GM18526 (cell line): ENCODE data around the gene TRMT112.

Source experiments
- POLR2A ChIP-seq: IDR thresholded peaks from 3 replicates; pipeline ENCODE4 v1.6.1; 2011; ENCODE audit not compliant: insufficient read length; ENCODE audit errors: extremely low read depth

The TRMT112 gene

DNA sequence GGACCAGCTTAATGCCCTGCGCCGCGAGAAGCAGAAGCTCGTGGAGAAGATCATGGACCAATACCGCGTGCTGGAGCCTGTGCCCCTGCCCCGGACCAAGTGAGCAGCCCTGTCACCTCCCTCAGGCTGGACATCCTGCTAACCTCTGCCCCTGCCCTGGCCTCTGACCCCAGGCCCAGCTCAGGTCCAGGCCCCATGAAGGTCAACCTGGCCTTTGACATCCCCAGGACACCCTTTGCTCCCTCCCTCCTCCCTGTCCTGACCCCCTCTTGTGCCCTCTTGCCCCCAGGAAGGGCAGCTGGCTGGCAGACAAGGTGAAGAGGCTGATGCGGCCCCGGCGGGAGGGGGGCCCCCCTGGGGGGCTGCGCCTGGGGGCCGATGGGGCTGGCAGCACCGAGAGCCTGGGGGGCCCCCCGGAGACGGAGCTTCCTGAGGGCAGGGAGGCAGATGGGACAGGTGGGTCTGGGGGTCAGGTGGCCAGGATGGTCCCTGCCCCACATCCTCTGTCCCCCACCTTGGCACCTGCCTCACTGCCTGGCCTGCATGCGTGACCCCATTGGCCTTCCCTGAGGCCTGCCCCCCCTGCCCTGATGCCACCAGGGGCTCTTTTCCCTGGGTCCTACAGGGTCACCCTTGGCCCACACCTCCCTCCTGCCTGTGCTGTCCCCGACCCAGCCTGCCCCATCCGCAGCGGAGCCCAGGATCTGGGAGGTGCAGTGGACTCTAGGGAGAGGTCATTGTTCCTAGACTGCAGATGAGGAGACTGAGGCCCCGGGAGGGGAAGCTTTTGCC, 36.6 kb upstream of the TRMT112 start:
- TF ChIP-seq POLR2A, result no peak

DNA sequence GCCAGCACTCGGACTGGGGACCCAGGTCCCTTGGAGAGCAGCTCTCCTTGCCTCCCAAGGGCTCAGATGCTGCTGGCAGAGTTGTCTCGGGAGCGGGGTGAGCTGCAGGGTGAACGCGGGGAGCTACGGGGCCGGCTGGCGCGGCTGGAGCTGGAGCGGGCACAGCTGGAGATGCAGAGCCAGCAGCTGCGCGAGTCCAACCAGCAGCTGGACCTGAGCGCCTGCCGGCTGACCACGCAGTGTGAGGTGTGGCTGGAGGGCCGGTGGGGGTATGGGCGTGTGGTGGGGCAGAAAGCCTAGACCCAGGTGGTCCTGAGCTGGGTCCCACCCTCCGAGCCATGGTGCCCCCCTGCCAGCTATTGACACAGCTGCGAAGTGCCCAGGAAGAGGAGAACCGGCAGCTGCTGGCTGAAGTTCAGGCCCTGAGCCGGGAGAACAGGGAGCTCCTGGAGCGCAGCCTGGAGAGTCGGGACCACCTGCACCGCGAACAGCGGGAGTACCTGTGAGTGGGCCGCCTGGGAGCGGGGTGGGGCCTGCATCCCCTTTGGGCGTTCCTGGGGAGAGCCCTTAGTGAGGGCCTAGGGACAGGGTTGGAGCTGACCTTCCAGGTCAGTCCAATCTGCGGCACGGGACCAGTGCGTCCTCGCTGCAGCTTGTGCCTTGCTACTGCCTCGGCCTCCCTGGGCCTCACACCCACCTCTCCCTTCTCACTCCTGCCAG, 35.8 kb upstream of the TRMT112 start:
- no peak for TF ChIP-seq POLR2A

DNA sequence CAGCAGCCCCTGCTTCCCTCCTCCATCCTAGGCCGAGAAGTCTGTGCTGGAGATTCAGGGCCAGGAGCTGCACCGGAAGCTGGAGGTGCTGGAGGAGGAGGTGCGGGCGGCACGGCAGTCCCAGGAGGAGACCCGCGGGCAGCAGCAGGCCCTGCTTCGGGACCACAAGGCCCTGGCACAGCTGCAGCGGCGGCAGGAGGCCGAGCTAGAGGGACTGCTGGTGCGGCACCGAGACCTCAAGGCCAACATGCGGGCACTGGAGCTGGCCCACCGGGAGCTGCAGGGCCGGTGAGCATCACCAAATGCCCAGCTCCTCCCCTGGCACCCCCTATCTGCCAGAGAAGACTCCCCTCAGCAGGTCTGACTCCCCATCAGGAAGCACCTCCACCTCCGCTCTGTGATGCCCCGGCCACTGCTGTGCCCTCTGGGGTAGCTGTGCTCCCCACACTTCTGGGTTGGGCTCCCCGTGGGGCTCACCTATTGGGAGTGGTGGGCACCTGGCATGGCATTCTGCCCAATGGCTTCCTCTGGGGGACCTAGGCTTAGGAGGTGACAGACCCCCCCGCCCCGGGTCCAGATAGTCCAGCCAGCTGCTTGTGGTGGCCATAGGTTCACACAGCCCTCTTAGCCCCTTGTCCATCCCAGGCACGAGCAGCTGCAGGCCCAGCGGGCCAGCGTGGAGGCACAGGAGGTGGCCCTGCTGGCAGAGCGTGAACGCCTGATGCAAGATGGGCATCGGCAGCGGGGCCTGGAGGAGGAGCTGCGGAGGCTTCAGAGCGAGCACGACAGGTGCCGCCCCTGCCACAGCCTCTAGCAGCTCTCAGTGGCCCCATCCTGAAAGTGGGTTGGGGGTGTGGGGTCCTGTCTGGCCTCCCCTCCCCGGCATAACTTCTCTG, 35.0 kb upstream of the TRMT112 start:
- no peak for TF ChIP-seq POLR2A

DNA sequence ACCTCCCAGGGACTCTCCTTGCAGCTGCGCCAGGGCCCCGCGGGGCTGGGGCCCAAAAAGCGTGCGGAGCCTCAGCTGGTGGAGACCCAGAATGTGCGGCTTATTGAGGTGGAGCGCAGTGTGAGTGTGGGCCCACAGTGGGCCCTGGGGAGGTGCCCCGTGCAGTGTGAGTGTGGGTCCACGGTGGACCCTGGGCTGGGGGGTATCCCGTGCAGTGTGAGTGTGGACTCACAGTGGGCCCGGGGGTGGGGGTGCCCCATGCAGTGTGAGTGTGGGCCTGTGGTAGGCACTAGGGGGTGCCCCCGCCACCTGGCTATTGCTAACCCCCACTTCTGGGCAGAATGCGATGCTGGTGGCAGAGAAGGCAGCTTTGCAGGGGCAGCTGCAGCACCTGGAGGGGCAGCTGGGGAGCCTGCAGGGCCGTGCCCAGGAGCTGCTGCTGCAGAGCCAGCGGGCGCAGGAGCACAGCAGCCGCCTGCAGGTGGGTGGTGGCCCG, 33.8 kb upstream of the TRMT112 start:
- TF ChIP-seq POLR2A, result no peak

DNA sequence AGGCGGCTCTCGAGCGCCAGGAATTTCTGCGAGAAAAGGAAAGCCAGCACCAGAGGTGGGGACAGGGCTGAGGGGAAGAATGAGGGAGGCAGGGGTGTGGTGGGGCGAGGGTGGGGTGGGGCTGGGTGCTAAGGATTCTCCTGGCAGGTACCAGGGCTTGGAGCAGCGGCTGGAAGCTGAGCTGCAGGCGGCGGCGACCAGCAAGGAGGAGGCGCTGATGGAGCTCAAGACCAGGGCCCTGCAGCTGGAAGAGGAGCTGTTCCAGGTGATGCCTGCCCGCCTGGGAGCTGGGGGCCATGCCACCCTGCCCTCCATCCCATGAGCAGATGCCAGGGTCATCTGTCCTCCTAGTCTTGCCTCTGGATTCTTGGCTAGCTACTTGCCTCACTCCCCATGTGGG, 32.0 kb upstream of the TRMT112 start:
- no peak for TF ChIP-seq POLR2A

DNA sequence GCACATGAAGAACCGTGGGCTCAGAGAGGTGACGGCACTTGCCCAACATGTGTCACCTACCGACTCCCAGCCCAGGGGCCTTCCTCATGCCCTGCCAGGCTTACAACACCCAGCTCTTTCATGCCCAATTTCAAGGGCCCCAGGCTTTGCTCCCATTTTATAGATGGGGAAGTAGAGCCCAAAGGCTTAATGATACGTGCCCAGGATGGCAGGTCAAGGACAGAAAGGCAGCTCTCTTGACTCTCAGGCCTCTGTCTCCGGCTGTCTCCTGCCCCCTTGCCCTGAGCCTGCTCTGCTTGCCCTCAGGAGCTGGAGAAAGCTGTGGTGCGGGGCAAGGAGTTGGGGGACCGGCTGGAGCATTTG, 31.6 kb upstream of the TRMT112 start:
- TF ChIP-seq POLR2A, result no peak

DNA sequence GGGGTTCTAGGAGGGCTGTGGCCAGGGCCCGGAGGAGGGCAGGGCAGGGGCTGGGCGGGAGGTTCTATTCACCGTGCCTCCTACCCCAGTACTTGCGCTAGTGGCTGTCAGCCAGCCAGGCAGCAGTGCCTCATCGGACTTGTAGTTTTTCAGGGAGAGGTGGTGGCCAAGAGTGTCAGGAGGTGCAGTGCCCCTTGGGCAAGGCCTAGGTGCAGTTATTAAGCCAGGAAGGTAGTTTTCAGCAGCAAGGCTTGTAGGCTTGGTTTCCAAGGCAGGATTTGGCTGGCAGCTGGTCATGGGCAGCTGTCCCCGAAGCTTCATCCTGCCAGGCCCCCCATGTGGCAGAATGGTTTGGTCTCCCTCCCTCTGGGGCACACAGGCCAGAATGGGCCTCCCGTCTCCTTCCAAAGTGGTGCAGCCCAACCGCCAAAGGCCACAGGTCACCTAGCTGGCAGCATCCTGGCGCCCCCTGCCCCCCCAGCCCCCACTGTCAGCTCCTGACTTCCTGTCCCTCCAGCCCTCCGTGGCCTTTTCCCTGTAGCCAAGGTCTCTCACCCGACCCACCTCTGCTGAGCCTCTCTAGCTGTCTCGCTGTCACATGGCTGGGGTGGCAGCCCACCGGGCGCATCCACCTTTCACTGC, 31.1 kb upstream of the TRMT112 start:
- no peak for TF ChIP-seq POLR2A

DNA sequence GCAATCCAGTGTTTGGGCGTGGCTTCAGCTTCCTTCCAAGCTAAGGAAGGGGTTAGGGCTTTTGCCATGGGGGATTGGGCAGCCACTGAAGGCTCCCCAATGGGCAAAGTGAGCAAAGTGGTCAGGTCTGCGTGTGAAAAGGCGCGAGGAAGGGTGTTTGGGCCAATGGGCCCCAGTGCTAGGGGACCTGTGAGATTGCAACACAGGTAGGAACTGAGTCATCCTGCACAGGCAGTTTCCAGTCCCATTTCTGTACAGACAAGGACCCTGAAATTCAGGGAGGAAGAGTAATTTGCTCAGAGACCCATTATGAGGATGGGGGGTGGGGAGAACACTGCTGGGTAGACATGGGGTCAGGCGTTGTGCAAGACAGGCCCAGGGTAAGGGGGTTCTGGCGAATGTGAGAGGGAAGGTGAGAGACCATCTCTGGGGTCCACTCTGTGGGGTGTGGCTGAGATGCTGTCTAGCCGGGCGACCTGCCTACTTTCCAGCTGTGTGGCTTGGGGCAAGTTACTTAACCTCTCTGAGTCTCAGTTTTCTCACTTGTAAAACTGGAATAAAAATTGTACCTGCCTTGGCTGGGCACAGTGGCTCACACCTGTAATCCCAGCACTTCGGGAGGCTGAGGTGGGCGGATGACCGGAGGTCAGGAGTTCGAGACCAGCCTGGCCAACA, 30.0 kb upstream of the TRMT112 start:
- no peak for TF ChIP-seq POLR2A

DNA sequence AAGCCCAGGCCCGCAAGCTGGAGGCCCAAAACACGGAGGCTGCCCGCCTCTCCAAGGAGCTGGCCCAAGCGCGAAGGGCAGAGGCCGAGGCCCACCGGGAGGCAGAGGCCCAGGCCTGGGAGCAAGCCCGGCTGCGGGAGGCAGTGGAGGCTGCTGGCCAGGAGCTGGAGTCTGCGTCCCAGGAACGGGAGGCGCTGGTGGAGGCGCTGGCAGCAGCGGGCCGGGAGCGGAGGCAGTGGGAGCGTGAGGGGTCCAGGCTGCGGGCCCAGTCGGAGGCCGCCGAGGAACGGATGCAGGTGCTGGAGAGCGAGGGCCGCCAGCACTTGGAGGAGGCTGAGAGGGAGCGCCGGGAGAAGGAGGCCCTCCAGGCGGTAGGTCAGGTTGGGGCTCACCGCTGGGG, 27.4 kb upstream of the TRMT112 start:
- no peak for TF ChIP-seq POLR2A

DNA sequence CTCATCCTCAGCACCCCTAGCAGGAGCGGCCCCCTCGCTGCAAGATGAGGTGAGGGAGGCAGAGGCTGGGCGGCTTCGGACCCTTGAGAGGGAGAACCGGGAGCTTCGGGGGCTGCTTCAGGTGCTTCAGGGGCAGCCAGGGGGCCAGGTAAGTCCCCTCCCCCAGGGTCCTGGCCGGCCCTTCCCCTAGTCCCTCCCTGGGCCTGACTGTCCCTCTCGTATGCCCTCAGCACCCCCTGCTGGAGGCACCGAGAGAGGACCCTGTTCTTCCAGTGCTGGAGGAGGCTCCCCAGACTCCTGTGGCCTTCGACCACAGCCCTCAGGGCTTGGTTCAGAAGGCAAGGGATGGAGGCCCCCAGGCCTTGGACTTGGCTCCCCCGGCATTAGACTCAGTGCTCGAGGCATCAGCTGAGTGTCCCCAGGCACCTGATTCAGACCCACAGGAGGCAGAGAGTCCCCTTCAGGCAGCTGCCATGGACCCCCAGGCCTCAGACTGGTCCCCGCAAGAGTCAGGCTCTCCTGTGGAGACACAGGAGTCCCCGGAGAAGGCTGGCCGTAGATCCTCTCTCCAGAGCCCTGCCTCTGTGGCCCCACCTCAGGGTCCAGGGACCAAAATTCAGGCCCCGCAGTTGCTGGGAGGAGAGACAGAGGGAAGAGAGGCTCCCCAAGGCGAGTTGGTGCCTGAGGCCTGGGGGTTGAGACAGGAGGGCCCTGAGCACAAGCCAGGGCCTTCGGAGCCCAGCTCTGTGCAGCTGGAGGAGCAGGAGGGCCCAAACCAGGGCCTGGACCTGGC, 26.6 kb upstream of the TRMT112 start:
- no peak for TF ChIP-seq POLR2A

DNA sequence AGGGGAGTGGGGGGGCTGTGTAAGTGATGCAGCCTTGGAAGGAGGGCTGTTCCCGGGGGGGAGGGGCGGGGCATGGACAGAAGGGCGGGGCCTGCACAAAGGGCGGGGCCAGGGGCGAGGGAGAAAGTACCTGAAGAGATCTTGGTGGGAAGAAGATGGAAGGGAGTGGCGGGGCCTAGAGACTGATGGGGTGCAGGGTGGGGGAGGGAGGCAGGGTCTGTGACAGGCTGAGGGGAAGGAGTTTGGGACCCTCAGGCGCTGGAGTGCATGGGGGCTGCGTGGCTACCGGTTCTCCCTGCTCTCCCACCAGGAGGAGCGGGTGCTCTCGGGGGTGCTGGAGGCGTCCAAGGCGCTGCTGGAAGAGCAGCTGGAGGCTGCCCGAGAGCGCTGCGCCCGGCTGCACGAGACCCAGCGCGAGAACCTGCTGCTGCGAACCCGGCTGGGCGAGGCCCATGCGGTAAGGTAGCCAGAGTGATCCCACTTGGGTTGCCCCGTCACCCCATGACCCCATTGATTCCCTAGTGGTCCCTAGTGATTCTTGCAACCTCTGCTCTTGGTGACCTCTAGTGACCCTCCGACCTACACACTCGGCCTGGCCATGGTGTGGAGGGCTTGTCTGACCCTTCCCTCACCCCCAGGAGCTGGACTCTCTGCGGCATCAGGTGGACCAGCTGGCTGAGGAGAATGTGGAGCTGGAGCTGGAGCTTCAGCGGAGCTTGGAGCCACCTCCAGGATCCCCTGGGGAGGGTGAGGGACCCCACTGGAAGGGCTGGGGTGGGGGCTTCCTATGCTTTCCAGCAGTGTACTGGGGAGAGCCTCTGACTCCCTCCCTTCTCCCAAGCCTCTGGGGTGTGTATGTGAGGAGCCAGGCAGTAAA, 25.7 kb upstream of the TRMT112 start:
- no peak for TF ChIP-seq POLR2A

DNA sequence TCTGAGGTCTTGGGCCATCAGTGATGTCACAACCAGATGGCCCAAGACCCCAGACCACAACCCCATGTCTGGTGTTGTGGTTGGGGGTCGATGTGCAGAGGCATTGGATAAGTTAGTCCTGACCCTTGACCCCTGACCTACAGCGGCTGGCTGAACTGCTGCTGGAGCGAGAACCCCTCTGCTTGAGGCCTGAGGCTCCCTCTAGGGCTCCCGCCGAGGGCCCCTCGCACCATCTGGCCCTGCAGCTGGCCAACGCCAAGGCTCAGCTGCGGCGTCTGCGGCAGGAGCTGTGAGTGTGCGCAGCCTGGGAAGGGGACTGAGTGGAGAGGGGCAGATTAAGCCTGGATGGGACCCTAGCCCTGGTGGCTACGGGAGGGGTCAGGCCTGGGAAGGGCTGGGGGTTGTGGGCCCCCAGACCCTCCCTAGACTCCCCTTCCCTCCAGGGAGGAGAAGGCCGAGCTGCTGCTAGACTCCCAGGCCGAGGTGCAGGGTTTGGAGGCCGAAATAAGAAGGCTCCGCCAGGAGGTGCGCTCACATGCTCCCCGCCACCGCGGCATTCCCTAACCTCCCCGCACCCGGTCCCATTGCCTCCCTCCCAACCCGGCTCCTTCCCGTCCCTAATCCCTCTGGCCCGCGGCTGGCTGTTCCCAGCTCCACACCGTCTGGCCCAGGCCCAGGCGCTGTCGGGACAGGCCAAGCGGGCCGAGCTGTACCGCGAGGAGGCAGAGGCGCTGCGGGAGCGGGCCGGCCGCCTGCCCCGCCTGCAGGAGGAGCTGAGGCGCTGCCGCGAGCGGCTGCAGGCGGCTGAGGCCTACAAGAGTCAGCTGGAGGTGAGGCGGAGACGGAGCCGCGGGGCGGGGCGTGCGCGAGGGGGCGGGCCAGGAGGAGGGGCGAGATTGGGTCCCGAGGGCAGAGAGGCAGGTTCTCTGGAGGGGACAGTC, 24.8 kb upstream of the TRMT112 start:
- no peak for TF ChIP-seq POLR2A
